ENCODE data around the gene TGFBR2. TPM values are rescaled to one million over a fixed set of nuclear protein-coding genes. Genes with fewer than 3 reads are reported as not detected.

Gene TGFBR2
- polyA plus RNA-seq, 1 experiment: 61.0 TPM

DNA sequence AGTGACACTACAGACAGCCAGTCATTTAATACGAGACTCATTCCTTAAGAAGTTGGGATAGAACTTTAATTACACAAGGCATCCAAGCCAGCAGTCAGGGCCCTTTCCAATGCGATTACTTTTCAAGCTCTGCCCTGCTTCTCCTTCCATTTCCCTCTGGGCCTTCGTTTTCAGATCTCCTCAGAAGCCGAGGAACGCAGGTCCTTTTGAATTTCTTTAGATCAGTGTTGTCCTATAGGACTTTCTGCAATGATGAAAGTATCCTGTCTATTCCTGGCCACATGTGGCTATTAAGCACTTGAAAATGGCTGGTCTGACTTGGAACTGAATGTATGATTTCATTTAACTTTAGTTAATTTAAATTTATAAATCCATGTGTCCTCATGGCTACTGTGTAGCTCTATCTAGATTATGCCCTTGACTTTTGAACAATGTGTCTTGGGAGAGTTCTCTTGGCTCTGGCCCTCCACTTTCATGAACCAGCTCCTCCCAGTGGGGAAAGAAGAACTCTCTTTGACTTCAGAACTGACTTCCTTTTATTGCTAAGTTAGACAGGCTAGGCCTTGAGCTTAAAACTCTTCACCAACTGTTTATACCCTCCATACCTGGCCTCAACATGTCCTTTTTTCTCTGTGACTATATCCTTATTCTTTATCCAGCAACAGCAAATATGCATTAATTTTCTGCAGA, 22.6 kb downstream of the TGFBR2 start:
- DNase-seq (ENCODE audit: low read depth): no peak
- ChIA-PET CTCF (interaction anchor here (1.0 to 1.2 kb wide), 2 partner anchors 310 to 470 kb away, joined by 3 read pairs; no protein-coding TSS in a partner anchor), POLR2A (no interaction called here)
- H3K36me3 ChIP-seq (ENCODE audit: control insufficient read depth, insufficient read depth, low read length): no peaks in the 10 kb centered on the region
- no peak overlapping the region for H3K4me3 ChIP-seq (ENCODE audit: low read depth, low read length)
- TF ChIP-seq, protein P1, sequence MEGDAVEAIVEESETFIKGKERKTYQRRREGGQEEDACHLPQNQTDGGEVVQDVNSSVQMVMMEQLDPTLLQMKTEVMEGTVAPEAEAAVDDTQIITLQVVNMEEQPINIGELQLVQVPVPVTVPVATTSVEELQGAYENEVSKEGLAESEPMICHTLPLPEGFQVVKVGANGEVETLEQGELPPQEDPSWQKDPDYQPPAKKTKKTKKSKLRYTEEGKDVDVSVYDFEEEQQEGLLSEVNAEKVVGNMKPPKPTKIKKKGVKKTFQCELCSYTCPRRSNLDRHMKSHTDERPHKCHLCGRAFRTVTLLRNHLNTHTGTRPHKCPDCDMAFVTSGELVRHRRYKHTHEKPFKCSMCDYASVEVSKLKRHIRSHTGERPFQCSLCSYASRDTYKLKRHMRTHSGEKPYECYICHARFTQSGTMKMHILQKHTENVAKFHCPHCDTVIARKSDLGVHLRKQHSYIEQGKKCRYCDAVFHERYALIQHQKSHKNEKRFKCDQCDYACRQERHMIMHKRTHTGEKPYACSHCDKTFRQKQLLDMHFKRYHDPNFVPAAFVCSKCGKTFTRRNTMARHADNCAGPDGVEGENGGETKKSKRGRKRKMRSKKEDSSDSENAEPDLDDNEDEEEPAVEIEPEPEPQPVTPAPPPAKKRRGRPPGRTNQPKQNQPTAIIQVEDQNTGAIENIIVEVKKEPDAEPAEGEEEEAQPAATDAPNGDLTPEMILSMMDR (IDR thresholded peaks at IDR 0.05; ENCODE audit: insufficient read depth, low read depth, low read length): no peak
- no peaks in the 10 kb centered on the region for H3K27me3 ChIP-seq (ENCODE audit: control insufficient read depth, insufficient read depth, low read length)

DNA sequence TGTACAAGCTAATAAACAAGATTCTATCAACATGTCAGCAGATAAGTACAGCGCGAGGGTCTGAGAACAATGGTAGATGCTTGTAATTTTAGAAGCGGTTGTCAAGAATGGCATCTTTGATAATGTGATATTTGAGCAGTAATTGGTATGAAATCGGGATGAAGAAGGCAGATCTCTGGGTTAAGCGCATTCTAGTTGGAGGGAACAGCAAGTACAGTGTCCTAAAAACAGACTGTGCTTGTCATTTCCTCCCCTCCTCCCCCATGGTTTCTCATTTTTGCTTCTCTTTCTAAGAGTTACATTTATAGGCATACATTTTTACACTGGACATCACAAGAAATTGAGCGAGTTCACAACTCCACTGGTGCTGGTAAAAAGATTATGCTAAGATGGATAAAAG, 23.3 kb downstream of the TGFBR2 start:
- CTCF ChIA-PET: interaction anchor here (1.0 kb wide), 1 partner anchor 471 kb away, joined by 3 read pairs; no protein-coding TSS in a partner anchor
- Histone ChIP-seq H3K4me3 (ENCODE audit: low read depth, low read length) (no peak overlapping the region), H3K27me3 (ENCODE audit: control insufficient read depth, insufficient read depth, low read length) (no peaks in the 10 kb centered on the region), H3K36me3 (ENCODE audit: control insufficient read depth, insufficient read depth, low read length) (no peaks in the 10 kb centered on the region)
- TF ChIP-seq, protein P1 (IDR thresholded peaks at IDR 0.05; ENCODE audit: insufficient read depth, low read depth, low read length): no peak
- DNase-seq (ENCODE audit: low read depth): no peak
- POLR2A ChIA-PET: no interaction called here

DNA sequence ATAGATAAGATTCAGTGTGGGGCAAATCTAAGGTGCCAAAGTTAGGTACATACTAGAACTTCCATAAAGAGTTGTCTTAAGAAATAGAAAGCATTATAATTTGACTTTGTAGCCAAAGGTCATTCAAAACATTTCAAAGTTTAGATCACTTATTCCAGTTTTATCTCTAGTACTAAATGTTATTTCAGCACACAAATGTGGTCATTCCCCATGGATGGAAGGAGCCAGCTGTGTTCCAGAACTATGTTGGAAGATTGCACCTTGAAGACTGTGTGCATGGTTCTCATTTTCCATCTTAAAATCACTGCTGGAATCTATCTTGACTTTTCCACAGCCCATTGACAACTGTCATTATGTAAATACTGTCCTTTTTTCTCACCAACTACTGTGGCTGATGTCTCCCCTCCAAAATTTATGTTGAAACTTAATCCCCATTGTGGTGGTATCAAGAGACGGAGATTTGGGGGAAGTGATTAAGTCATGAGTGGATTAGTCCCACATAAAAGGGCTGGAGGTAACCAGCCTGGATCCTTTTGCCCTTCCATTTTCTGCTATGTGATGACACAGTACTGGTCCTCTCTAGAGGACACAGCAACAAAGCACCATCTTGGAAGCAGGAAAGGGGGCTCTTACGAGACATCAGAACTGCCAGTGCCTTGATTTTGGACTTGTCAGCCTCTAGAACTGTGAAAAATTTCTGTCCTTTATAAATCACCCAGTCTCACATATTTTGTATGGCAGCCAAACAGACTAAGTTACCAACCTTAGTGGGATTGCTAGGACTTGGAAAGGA, 24.0 kb downstream of the TGFBR2 start:
- POLR2A ChIA-PET: no interaction called here
- Histone ChIP-seq H3K36me3 (ENCODE audit: control insufficient read depth, insufficient read depth, low read length) (no peaks in the 10 kb centered on the region), H3K27me3 (ENCODE audit: control insufficient read depth, insufficient read depth, low read length) (no peaks in the 10 kb centered on the region), H3K4me3 (ENCODE audit: low read depth, low read length) (no peak overlapping the region)
- TF ChIP-seq, protein P1 (IDR thresholded peaks at IDR 0.05; ENCODE audit: insufficient read depth, low read depth, low read length): no peak
- no peak for DNase-seq (ENCODE audit: low read depth)
- CTCF ChIA-PET: no interaction called here

DNA sequence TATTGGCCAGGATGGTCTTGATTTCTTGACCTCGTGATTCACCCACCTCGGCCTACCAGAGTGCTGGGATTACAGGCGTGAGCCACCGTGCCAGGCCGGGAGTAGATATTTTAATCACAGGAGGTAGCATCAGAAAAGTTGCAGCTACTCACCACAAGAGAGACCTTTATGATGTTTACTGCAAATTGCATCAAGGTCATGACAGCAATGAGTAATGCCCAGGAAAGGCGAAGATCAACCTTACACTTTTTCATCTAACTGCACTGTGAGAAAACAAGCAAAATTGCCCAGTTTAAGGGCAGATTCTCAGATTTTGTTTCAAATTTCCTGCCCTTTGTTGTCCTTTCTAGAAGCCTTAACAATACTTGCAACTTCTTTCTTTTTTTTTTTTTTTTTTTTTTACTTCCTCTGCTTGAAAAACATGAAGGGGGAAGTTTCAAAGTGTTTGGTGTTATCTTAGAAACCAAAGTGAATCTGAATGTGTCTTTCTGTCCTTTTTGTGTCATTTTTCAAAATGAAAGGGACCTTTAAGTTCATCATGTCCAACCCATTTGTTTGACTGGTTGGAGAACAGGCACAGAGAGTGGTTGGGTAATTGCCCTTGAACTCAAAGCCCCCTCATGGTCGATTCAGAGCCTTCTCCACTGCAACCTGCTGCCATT, 25.0 kb downstream of the TGFBR2 start:
- TF ChIP-seq, protein P1 (IDR thresholded peaks at IDR 0.05; ENCODE audit: insufficient read depth, low read depth, low read length): no peak
- ChIA-PET CTCF (no interaction called here), POLR2A (no interaction called here)
- no peaks in the 10 kb centered on the region for H3K27me3 ChIP-seq (ENCODE audit: control insufficient read depth, insufficient read depth, low read length)
- H3K4me3 ChIP-seq (ENCODE audit: low read depth, low read length): no peak overlapping the region
- no peak for DNase-seq (ENCODE audit: low read depth)
- no peaks in the 10 kb centered on the region for H3K36me3 ChIP-seq (ENCODE audit: control insufficient read depth, insufficient read depth, low read length)

DNA sequence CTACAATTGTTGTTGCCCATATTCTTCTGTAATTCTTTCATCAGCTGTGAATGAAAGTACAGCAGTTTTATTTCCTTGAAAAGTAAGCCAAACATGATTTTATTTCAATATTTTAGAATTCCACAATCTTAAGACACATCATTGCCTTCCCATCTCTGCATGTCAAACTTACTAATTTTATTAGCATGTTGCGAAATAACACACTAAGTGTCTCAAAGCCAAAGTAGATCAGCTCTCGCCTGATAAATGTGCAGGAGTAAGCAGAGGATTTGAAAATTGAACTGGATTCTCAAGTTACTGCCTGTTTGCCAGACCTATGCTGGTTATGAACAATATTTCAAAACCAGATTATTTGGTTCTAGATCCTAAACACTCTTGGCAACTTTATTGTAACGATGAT, 25.7 kb downstream of the TGFBR2 start:
- ChIA-PET CTCF (no interaction called here), POLR2A (no interaction called here)
- TF ChIP-seq, protein P1 (IDR thresholded peaks at IDR 0.05; ENCODE audit: insufficient read depth, low read depth, low read length): no peak
- no peaks in the 10 kb centered on the region for H3K27me3 ChIP-seq (ENCODE audit: control insufficient read depth, insufficient read depth, low read length)
- DNase-seq (ENCODE audit: low read depth): no peak
- no peaks in the 10 kb centered on the region for H3K36me3 ChIP-seq (ENCODE audit: control insufficient read depth, insufficient read depth, low read length)
- H3K4me3 ChIP-seq (ENCODE audit: low read depth, low read length): no peak overlapping the region

All from BJ (cell line).